Transverse colon (tissue), 4 donors: ENCODE measurements around the gene SCEL. TPM values are rescaled to one million over a fixed set of nuclear protein-coding genes. Genes with fewer than 3 reads are reported as not detected.

Experiments
- DNase-seq: peaks from one replicate; pipeline ENCODE4 v3.0.0-alpha.2; 2019
- H3K27ac ChIP-seq, 4 donors: fragments of 200-600 bp; sonication (generic); 2 replicates each; pipeline ENCODE4 v1.5.1; 2016 to 2018; ENCODE audit warnings: inconsistent platforms in 4 of 4
- H3K27me3 ChIP-seq: fragments of 200-600 bp; sonication (generic); 2 replicates; pipeline ENCODE4 v1.5.1; 2017; ENCODE audit warnings: inconsistent platforms
- H3K36me3 ChIP-seq, 4 donors: fragments of 200-600 bp; sonication (generic); 2 replicates each; pipeline ENCODE4 v1.5.1; 2017 to 2019; ENCODE audit warnings: inconsistent platforms in 4 of 4
- H3K4me1 ChIP-seq, 4 donors: fragments of 200-600 bp; sonication (generic); 2 replicates each; pipeline ENCODE4 v1.5.1; 2017 to 2020; ENCODE audit warnings: inconsistent platforms in 4 of 4
- H3K4me3 ChIP-seq, 4 donors: fragments of 200-600 bp; sonication (generic); 1 replicate in 1 of 4; 2 replicates in 3 of 4; pipeline versions ENCODE4 v1.5.1 to v1.6.1; 2017 to 2019; ENCODE audit warnings: inconsistent platforms in 4 of 4
- H3K9me3 ChIP-seq, 2 donors: fragments of 200-600 bp; sonication (generic); 2 replicates each; pipeline ENCODE4 v1.5.1; 2017 to 2019; ENCODE audit warnings: inconsistent platforms in 2 of 2
- CTCF ChIP-seq, 5 experiments: fragments of 200-600 bp in 3 of 5; fragments of 450-650 bp in 2 of 5; sonication (generic) in 3 of 5; IDR thresholded peaks; 1 replicate in 2 of 5; 2 replicates in 3 of 5; pipeline ENCODE4 v1.5.1; 2016 to 2017; ENCODE audit warnings: antibody characterized with exemption in 5 of 5, inconsistent platforms in 3 of 5, mild to moderate bottlenecking in 2 of 5, moderate library complexity in 1 of 5
- EP300 ChIP-seq: sonication (generic); formaldehyde crosslinking; IDR thresholded peaks from one replicate; pipeline ENCODE4 v1.6.1; 2017; ENCODE audit warnings: antibody characterized with exemption, low read depth
- POLR2A ChIP-seq: fragments of 450-650 bp; IDR thresholded peaks from one replicate; pipeline ENCODE4 v1.6.1; 2016; ENCODE audit warnings: antibody characterized with exemption, mild to moderate bottlenecking, moderate library complexity
- POLR2AphosphoS5 ChIP-seq, 3 donors: sonication (generic); formaldehyde crosslinking; IDR thresholded peaks; one replicate each; pipeline ENCODE4 v1.6.1; 2016; ENCODE audit warnings: antibody characterized with exemption in 3 of 3
- WGBS, 2 donors: methylation state at CpG; one replicate each; pipeline ENCODE4 v1.1.5; 2018; ENCODE audit warnings: low coverage in 1 of 2; 5-methylcytosine and 5-hydroxymethylcytosine counted together
- in situ Hi-C, 4 donors: fragments of 200-750 bp; cut with MboI; loops; one replicate each; pipeline versions ENCODE4 v1.15.0 to v1.15.1; 2017; ENCODE audit warnings: low sequenced_read_pairs in 3 of 4, low pct_ligation_motif_present in 1 of 4, low pct_unique_long_range_greater_than_20kb in 1 of 4
- intact Hi-C: fragments of 100-400 bp; cut with DNase I; formaldehyde crosslinking; loops from one replicate; pipeline ENCODE4 v1.15.1; 2023; ENCODE audit warnings: low total_unique reads
- total RNA-seq, 4 donors: library from RNA; depleted of rRNA; stranded (reverse); fragments of >200 nt; gene quantifications; one replicate each; pipeline ENCODE4 v1.1.0, GENCODE V29; 2016

The SCEL gene
- total RNA-seq, 4 donors from 2014 or later = 0.32 to 0.96 TPM; not detected in 2

DNA sequence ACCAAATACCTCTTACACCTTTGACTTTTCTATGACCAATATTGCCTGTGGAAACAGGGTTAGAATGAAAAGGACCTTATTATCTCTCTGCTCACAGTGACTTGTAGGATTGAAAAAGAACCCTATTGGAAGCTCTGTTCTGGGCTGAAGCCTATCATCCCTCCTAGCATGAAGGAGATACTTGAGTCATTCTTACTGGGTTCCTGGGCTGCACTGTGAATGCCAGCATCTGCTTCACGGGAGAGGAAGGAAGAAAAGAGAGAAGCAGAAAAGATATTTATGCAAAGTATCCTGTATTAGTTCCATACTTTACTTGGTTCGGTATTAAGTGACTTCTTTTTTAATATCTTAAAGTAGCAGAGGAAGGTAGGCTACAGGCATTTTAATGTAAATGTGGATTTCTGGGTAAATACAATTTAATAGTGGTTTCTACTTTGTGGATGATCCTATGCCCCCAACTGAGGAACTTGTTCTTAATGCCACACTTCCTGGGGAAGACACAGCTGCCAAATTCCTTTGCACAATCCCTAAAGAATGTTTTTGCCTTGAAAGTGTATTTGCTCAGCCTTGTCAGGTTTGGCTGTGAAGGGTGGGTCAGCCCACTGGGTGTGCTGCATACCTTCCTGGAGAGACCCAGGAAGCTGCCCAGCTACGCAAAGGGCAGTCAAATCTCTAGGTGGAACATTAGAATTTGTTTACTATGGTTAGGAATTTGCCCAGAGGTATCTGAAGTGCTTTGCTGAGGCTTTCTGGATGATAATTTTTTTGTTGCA is 13.7 kb upstream of the SCEL start:
- no peaks in the 10 kb centered on the region for H3K4me1 ChIP-seq
- intact Hi-C loops (no loop called here), in situ Hi-C loops (no loop called here)
- no peaks in the 10 kb centered on the region for H3K27me3 ChIP-seq
- H3K4me3 ChIP-seq = no peak overlapping the region
- H3K27ac ChIP-seq = no peak overlapping the region
- DNase-seq = no peak
- TF ChIP-seq POLR2AphosphoS5 (IDR thresholded peaks at IDR 0.05) (no peak), EP300 (no peak), POLR2A (no peak)
- 44 to 45% methylated on average over 3 of the region's 3 CpGs for WGBS, 2 donors
- H3K36me3 ChIP-seq = no peaks in the 10 kb centered on the region
- no peaks in the 10 kb centered on the region for H3K9me3 ChIP-seq

- Histone ChIP-seq H3K4me1 (no peaks in the 10 kb centered on the region), H3K36me3 (no peaks in the 10 kb centered on the region), H3K4me3 (no peak overlapping the region), H3K27me3 (no peaks in the 10 kb centered on the region), H3K27ac (no peak overlapping the region), H3K9me3 (no peaks in the 10 kb centered on the region)
- TF ChIP-seq EP300 = no peak
- TF ChIP-seq POLR2AphosphoS5 (IDR thresholded peaks at IDR 0.05) = no peak
- no peak for TF ChIP-seq POLR2A
- no peak for TF ChIP-seq CTCF (IDR thresholded peaks at IDR 0.05)
- in situ Hi-C loops = no loop called here
- DNase-seq = no peak
- intact Hi-C loops = no loop called here
- WGBS, 2 donors = 85 to 100% methylated on average over 1 to 3 of the region's 3 CpGs
Measured at GRCh38 chr13:77522444-77522843, 13.1 kb upstream of the SCEL start.

DNA sequence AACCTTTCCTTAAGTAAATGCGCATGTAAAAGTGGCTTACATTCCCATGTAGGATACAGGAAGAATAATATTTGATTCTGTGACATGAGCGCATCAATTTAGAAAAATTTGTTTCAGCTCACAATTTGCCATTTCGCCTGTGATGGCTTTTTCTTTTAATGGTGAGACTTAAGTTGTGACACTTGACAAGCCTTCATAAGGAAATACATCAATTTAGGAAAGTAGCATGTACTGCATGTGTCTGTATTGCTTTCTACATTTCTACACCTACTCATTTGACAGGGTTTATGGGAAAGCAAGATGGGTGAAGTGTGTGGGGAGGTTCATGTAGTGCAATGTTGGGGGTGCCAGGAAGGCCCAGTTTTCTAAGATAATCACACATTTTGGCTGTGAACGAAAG is 12.1 kb upstream of the SCEL start:
- DNase-seq = no peak
- Histone ChIP-seq H3K27me3 (no peaks in the 10 kb centered on the region), H3K36me3 (no peaks in the 10 kb centered on the region), H3K9me3 (no peaks in the 10 kb centered on the region), H3K4me3 (no peak overlapping the region), H3K27ac (no peak overlapping the region), H3K4me1 (no peaks in the 10 kb centered on the region)
- 89 to 96% methylated on average over 3 to 4 of the region's 4 CpGs for WGBS, 2 donors
- no peak for TF ChIP-seq POLR2A
- TF ChIP-seq POLR2AphosphoS5 (IDR thresholded peaks at IDR 0.05) = no peak
- TF ChIP-seq EP300 = no peak
- no peak for TF ChIP-seq CTCF (IDR thresholded peaks at IDR 0.05)
- in situ Hi-C loops = no loop called here
- intact Hi-C loops = no loop called here

GRCh38 chr13:77523834-77524728 is 11.4 kb upstream of the SCEL start:
- no peaks in the 10 kb centered on the region for H3K36me3 ChIP-seq
- no peaks in the 10 kb centered on the region for H3K4me1 ChIP-seq
- H3K9me3 ChIP-seq = no peaks in the 10 kb centered on the region
- in situ Hi-C loops = no loop called here
- WGBS, 2 donors = 82 to 87% methylated on average over 3 of the region's 3 CpGs
- no peaks in the 10 kb centered on the region for H3K27me3 ChIP-seq
- no peak for TF ChIP-seq POLR2AphosphoS5 (IDR thresholded peaks at IDR 0.05)
- TF ChIP-seq CTCF (IDR thresholded peaks at IDR 0.05) = no peak
- TF ChIP-seq POLR2A = no peak
- H3K27ac ChIP-seq = no peak overlapping the region
- H3K4me3 ChIP-seq = no peak overlapping the region
- intact Hi-C loops = no loop called here
- DNase-seq = no peak
